ENCODE data around the gene ZNF768.
A peak's percentile ranks its signal among the peaks of the same experiment; 100 is the strongest.

The ZNF768 gene

DNA sequence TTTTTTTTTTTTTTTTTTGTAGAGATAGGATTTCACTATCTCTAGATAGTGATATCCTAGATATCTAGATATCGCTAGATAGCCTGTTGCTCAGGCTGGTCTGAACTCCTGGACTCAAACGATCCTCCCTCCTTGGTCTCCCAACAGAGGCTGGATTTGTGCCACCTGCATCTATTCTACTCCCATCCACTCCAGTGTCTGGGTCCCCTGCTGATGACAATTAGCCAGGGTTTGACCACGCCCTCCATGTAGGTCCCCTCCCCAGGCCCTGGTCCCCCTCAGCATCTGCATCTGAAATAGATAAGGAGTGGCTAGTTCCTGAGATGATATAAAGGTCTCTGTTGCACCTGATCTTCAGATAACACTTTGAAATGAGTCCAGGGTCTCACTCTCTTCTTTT, 42.9 kb upstream of the ZNF768 start:
- no peak for DNase-seq (ENCODE audit: low read depth in 2 of 2)
- no peak overlapping the region for H3K4me3 ChIP-seq (replicated peaks in 1 of 2; ENCODE audit: low read depth in 2 of 2, low read length in 2 of 2)
- TF ChIP-seq, protein P1, sequence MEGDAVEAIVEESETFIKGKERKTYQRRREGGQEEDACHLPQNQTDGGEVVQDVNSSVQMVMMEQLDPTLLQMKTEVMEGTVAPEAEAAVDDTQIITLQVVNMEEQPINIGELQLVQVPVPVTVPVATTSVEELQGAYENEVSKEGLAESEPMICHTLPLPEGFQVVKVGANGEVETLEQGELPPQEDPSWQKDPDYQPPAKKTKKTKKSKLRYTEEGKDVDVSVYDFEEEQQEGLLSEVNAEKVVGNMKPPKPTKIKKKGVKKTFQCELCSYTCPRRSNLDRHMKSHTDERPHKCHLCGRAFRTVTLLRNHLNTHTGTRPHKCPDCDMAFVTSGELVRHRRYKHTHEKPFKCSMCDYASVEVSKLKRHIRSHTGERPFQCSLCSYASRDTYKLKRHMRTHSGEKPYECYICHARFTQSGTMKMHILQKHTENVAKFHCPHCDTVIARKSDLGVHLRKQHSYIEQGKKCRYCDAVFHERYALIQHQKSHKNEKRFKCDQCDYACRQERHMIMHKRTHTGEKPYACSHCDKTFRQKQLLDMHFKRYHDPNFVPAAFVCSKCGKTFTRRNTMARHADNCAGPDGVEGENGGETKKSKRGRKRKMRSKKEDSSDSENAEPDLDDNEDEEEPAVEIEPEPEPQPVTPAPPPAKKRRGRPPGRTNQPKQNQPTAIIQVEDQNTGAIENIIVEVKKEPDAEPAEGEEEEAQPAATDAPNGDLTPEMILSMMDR (IDR thresholded peaks at IDR 0.05; ENCODE audit: low read depth, low read length): no peak

DNA sequence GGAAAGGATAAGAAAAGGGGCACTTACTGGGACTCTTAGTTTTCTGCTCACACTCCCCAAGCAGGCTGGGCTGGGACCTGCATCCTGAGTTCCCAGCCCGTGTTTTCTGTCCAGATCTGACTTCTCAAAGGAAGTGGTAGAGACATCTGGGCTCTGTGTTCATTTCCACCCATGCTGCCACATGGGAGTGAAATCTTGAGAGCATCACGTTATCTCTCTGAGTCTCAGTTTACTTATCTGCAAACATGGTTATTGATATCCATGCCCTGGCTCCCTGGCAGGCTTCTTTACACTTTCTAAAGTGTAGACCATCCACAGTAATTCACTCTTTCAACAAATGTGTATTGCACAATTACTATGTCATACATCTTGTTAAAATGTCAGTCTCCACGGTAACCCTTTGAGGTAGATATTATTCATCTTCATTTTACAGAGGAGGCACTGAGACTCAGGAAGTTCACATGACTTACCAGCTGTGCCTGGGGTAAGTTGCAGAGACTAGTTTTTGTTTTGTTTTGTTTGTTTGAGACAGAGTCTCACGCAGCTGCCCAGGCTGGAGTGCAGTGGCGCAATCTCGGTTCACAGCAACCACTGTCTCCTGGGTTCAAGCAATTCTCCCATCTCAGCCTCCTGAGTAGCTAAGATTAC, 41.7 kb upstream of the ZNF768 start:
- TF ChIP-seq, protein P1 (IDR thresholded peaks at IDR 0.05; ENCODE audit: low read depth, low read length): no peak
- H3K4me3 ChIP-seq (replicated peaks in 1 of 2; ENCODE audit: low read depth in 2 of 2, low read length in 2 of 2): no peak overlapping the region
- peak; percentile 88 to 95 for DNase-seq (ENCODE audit: low read depth in 2 of 2)

DNA sequence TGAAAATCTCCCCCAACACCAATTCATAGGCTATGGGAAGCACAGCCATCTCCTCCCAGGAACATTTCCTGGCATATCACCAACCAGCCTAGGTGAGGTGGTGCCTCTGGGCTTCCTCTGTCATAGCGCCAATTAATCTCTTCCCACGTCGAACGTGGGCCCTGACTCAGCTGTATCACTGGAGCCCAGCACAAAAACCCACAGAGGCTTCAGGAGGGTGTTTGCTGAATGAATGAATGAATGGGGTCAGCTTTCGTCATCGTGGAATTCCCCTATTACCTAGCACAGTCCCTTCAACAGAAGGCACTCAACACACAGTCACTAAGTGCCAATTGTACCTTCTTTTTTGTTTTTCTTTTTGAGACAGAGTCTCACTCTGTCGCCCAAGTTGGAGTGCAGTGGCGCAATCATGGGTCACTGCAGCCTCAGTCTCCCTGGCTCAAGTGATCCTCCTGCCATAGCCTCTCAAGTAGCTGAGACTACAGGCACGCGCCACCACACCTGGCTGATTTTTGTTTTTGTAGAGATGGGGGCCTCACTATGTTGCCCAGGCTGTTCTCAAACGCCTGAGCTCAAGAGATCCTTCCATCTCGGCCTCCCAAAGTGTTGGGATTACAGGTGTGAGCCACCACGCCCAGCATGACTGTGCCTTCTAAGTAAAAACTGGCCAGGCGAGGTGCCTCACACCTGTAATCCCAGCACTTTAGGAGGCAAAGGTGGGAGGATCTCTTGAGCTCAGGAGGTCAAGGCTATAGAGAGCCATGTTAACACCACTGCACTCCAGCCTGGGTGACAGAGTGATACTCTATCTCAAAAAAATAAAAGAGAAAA, 41.0 kb upstream of the ZNF768 start:
- peak in 1 of 2 donors; percentile 70 for DNase-seq (ENCODE audit: low read depth in 2 of 2)
- H3K4me3 ChIP-seq (replicated peaks in 1 of 2; ENCODE audit: low read depth in 2 of 2, low read length in 2 of 2): no peak overlapping the region
- TF ChIP-seq, protein P1 (IDR thresholded peaks at IDR 0.05; ENCODE audit: low read depth, low read length): no peak

DNA sequence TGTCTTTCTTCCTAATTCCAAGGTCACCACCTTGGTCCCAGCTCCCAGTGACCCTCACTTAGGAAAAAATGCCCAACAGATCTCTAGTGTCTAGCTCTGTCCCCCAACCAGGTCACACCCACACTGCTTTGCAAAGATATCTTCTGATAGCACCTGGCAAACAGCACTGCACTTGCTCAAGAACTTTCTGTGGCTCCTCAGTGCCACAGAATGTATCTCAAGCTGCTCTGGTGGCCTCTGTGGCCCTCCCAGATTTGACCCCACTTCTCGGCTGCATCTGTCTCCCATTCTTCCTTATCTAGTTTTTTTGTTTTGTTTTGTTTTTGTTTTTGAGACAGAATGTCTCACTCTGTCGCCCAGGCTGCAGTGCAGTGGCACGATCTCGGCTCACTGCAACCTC, 40.2 kb upstream of the ZNF768 start:
- no peak overlapping the region for H3K4me3 ChIP-seq (replicated peaks in 1 of 2; ENCODE audit: low read depth in 2 of 2, low read length in 2 of 2)
- TF ChIP-seq, protein P1 (IDR thresholded peaks at IDR 0.05; ENCODE audit: low read depth, low read length): no peak
- DNase-seq (ENCODE audit: low read depth in 2 of 2): no peak

DNA sequence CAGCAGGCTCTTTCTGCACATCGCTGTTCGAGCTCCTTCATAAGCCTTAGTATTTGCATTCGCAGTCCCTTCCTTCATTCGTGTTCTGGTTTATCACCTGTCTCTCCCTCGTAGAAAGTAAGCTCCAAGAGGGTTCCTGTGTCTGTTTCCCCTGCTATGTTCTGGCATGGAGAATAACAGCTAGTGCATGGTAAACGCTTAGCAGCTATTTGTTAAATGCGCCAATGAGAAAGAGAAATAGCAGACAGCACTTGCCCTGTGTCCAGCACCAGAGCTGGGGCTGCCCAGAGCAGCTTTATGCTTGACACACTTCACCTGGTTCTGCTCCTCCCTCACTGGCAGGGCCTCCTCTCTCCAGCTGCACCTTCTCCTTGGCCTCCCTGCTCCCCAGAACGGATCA, 39.6 kb upstream of the ZNF768 start:
- no peak for DNase-seq (ENCODE audit: low read depth in 2 of 2)
- TF ChIP-seq, protein P1 (IDR thresholded peaks at IDR 0.05; ENCODE audit: low read depth, low read length): no peak
- no peak overlapping the region for H3K4me3 ChIP-seq (replicated peaks in 1 of 2; ENCODE audit: low read depth in 2 of 2, low read length in 2 of 2)

DNA sequence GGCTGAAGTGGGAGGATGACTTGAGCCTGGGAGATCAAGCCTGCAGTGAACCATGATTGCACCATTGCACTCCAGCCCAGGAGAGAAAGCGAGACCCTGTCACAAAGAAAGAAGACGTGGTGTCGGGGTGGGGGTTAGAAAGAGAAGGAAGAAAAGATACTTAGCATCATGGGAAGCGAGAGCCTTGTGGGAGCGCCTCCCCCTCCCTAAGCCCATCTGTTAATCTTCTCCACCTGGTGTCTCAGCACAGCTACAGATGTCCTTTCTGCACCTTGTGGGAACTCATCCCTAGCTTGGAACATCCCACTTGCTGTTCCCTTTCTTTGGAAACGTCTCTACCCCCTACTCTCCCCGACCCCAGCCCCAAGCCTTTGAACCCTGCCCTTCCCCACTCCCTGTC, 39.2 kb upstream of the ZNF768 start:
- no peak for DNase-seq (ENCODE audit: low read depth in 2 of 2)
- TF ChIP-seq, protein P1 (IDR thresholded peaks at IDR 0.05; ENCODE audit: low read depth, low read length): no peak
- H3K4me3 ChIP-seq (replicated peaks in 1 of 2; ENCODE audit: low read depth in 2 of 2, low read length in 2 of 2): no peak overlapping the region
